Measurements from ENCODE around the gene KIAA1143. TPM values are rescaled to one million over a fixed set of nuclear protein-coding genes. Genes with fewer than 3 reads are reported as not detected.

KIAA1143 gene
- polyA plus RNA-seq, 1 of the 3 experiments (the other 2 are of a cell fraction): 5.6 TPM

GRCh38 chr3:44795197-44795596 lies 33.8 kb upstream of the KIAA1143 start:
- H3K4me1 ChIP-seq (ENCODE audit: control insufficient read depth in 1 of 2, insufficient read depth in 2 of 2, low read depth in 1 of 2, low read length in 1 of 2): no peaks in the 10 kb centered on the region
- POLR2A ChIA-PET: no interaction called here
- H3K4me2 ChIP-seq: no peak overlapping the region
- no peaks in the 10 kb centered on the region for H3F3A ChIP-seq (replicated peaks; ENCODE audit: insufficient read depth)
- no peak overlapping the region for H3K9ac ChIP-seq
- no peak overlapping the region for H3K4me3 ChIP-seq (ENCODE audit: low read depth in 2 of 2, low read length in 1 of 2)
- H2AFZ ChIP-seq (ENCODE audit: low read depth): no peak overlapping the region
- CTCF ChIA-PET: interaction anchor here (1.0 to 1.1 kb wide), 2 partner anchors 10 kb away, joined by 3 to 4 read pairs; no protein-coding TSS in a partner anchor
- H3K9me2 ChIP-seq: no peaks in the 10 kb centered on the region
- peaks cover 11 to 13% of the 10 kb centered on the region in 2 experiments for H3K36me3 ChIP-seq (replicated peaks in 1 of 2; ENCODE audit: control insufficient read depth in 1 of 2, insufficient read depth in 2 of 2, low read length in 1 of 2)
- TF ChIP-seq FOXM1 (IDR thresholded peaks at IDR 0.05; ENCODE audit: low read depth) (no peak), RXRA (IDR thresholded peaks at IDR 0.05; ENCODE audit: borderline replicate concordance, low read depth) (no peak), NRF1 (IDR thresholded peaks at IDR 0.05; ENCODE audit: low read depth, low read length) (no peak), MEF2A (IDR thresholded peaks at IDR 0.05; ENCODE audit: borderline replicate concordance, low read depth) (no peak), SMC3 (IDR thresholded peaks at IDR 0.05; ENCODE audit: low read depth, low read length) (no peak), CHD2 (IDR thresholded peaks at IDR 0.05; ENCODE audit: low read length, partially characterized antibody) (no peak), USF2 (IDR thresholded peaks at IDR 0.05; ENCODE audit: borderline replicate concordance, low read depth, low read length) (no peak), RAD21 (IDR thresholded peaks at IDR 0.05; ENCODE audit: low read length) (no peak), EZH2phosphoT487 (IDR thresholded peaks at IDR 0.05; ENCODE audit: borderline replicate concordance, low read depth) (no peak), MXI1 (IDR thresholded peaks at IDR 0.05; ENCODE audit: low read depth, low read length) (no peak), JUND (IDR thresholded peaks at IDR 0.05) (no peak), ELF1 (IDR thresholded peaks at IDR 0.05) (no peak), TAF1 (IDR thresholded peaks at IDR 0.05; ENCODE audit: borderline replicate concordance, low read depth, low read length) (no peak), SIN3A (IDR thresholded peaks at IDR 0.05; ENCODE audit: borderline replicate concordance, low read depth, low read length) (no peak), TCF12 (IDR thresholded peaks at IDR 0.05) (no peak), IRF3 (IDR thresholded peaks at IDR 0.05; ENCODE audit: low read depth, low read length) (no peak), MAX (IDR thresholded peaks at IDR 0.05; ENCODE audit: low read depth) (no peak), POLR2AphosphoS5 (IDR thresholded peaks at IDR 0.05; ENCODE audit: low read depth, low read length) (no peak)
- TF ChIP-seq, protein P1, sequence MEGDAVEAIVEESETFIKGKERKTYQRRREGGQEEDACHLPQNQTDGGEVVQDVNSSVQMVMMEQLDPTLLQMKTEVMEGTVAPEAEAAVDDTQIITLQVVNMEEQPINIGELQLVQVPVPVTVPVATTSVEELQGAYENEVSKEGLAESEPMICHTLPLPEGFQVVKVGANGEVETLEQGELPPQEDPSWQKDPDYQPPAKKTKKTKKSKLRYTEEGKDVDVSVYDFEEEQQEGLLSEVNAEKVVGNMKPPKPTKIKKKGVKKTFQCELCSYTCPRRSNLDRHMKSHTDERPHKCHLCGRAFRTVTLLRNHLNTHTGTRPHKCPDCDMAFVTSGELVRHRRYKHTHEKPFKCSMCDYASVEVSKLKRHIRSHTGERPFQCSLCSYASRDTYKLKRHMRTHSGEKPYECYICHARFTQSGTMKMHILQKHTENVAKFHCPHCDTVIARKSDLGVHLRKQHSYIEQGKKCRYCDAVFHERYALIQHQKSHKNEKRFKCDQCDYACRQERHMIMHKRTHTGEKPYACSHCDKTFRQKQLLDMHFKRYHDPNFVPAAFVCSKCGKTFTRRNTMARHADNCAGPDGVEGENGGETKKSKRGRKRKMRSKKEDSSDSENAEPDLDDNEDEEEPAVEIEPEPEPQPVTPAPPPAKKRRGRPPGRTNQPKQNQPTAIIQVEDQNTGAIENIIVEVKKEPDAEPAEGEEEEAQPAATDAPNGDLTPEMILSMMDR (IDR thresholded peaks at IDR 0.05): no peak
- TF ChIP-seq, protein P2, sequence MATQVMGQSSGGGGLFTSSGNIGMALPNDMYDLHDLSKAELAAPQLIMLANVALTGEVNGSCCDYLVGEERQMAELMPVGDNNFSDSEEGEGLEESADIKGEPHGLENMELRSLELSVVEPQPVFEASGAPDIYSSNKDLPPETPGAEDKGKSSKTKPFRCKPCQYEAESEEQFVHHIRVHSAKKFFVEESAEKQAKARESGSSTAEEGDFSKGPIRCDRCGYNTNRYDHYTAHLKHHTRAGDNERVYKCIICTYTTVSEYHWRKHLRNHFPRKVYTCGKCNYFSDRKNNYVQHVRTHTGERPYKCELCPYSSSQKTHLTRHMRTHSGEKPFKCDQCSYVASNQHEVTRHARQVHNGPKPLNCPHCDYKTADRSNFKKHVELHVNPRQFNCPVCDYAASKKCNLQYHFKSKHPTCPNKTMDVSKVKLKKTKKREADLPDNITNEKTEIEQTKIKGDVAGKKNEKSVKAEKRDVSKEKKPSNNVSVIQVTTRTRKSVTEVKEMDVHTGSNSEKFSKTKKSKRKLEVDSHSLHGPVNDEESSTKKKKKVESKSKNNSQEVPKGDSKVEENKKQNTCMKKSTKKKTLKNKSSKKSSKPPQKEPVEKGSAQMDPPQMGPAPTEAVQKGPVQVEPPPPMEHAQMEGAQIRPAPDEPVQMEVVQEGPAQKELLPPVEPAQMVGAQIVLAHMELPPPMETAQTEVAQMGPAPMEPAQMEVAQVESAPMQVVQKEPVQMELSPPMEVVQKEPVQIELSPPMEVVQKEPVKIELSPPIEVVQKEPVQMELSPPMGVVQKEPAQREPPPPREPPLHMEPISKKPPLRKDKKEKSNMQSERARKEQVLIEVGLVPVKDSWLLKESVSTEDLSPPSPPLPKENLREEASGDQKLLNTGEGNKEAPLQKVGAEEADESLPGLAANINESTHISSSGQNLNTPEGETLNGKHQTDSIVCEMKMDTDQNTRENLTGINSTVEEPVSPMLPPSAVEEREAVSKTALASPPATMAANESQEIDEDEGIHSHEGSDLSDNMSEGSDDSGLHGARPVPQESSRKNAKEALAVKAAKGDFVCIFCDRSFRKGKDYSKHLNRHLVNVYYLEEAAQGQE (IDR thresholded peaks at IDR 0.05; ENCODE audit: low read depth, low read length): no peak
- whole genome bisulfite sequencing (ENCODE audit: low lambda C conversion rate): 95% methylated on average over 4 of the region's 4 CpGs
- H3K27ac ChIP-seq (ENCODE audit: low read depth in 2 of 2, low read length in 1 of 2): no peak overlapping the region
- no peak for DNase-seq
- H4K20me1 ChIP-seq (ENCODE audit: insufficient read depth): no peaks in the 10 kb centered on the region
- no peaks in the 10 kb centered on the region for H3K9me3 ChIP-seq
- H3K79me2 ChIP-seq (ENCODE audit: insufficient read depth): no peaks in the 10 kb centered on the region
- no peaks in the 10 kb centered on the region for H3K27me3 ChIP-seq (ENCODE audit: insufficient read depth)

Measured in SK-N-SH (cell line).